IMR-90 (cell line): ENCODE results near the gene HSPA6. TPM values are rescaled to one million over a fixed set of nuclear protein-coding genes. Genes with fewer than 3 reads are reported as not detected.

ENCODE experiments used
- ATAC-seq: fragments of 200-7000 bp; cut with Tn5 transposase; 2 replicates; pipeline ENCODE4 v1.9.1; 2020; ENCODE audit warnings: low read depth, mild to moderate bottlenecking, moderate library complexity
- BruUV-seq: library from RNA; stranded (reverse); fragments of 400-500 nt; replicated peaks from 2 replicates; lab custom pipeline; 2021; lab: Mats Ljungman, UMichigan
- CTCF ChIA-PET: fragments of 300-600 bp; formaldehyde crosslinking; extraction: SDS; loops from one replicate; lab custom pipeline; 2021; ENCODE audit warnings: antibody characterized with exemption; lab: Yijun Ruan, JAX
- POLR2A ChIA-PET: fragments of 300-600 bp; sonication (Branson Sonifier 250); formaldehyde crosslinking; loops from one replicate; lab custom pipeline; 2022; ENCODE audit warnings: antibody characterized with exemption; ENCODE audit not compliant: unreplicated experiment; lab: Charles Lee
- DNase-seq: peaks from one replicate; pipeline ENCODE4 v3.0.0; 2013
- H2AFZ ChIP-seq: replicated peaks from 2 replicates; pipeline ENCODE3; 2013; ENCODE audit warnings: low read length, mild to moderate bottlenecking; ENCODE audit not compliant: poor library complexity
- H2AK5ac ChIP-seq: 2 replicates; pipeline ENCODE4 v1.6.1; 2013; ENCODE audit warnings: low read depth, low read length, inconsistent platforms
- H2AK9ac ChIP-seq: replicated peaks from 2 replicates; pipeline ENCODE3; 2013; ENCODE audit warnings: mild to moderate bottlenecking, low read depth, low read length, moderate library complexity; ENCODE audit not compliant: poor library complexity
- H2BK120ac ChIP-seq: 2 replicates; pipeline ENCODE4 v1.6.1; 2013; ENCODE audit warnings: low read depth, low read length, inconsistent platforms
- H2BK15ac ChIP-seq: 3 replicates; pipeline ENCODE4 v1.6.1; 2013; ENCODE audit warnings: low read depth, low read length, inconsistent platforms
- H2BK20ac ChIP-seq: 2 replicates; pipeline ENCODE4 v1.6.1; 2013; ENCODE audit warnings: low read depth, mild to moderate bottlenecking, inconsistent platforms, low read length, moderate library complexity
- H2BK5ac ChIP-seq: 2 replicates; pipeline ENCODE4 v1.6.1; 2013; ENCODE audit warnings: mild to moderate bottlenecking, low read depth, low read length, inconsistent platforms; ENCODE audit not compliant: poor library complexity, severe bottlenecking
- H3K14ac ChIP-seq: replicated peaks from 2 replicates; pipeline ENCODE4 v1.6.1; 2013; ENCODE audit warnings: low read depth, low read length, inconsistent platforms
- H3K18ac ChIP-seq: 2 replicates; pipeline ENCODE4 v1.6.1; 2013; ENCODE audit warnings: low read depth, low read length, control low read depth
- H3K23ac ChIP-seq: 2 replicates; pipeline ENCODE4 v1.6.1; 2013; ENCODE audit warnings: low read depth, low read length, inconsistent platforms
- H3K27ac ChIP-seq: 2 replicates; pipeline ENCODE4 v1.5.1; 2013; ENCODE audit warnings: mild to moderate bottlenecking, control low read depth, low read length; ENCODE audit not compliant: insufficient read depth
- H3K27me3 ChIP-seq: 2 replicates; pipeline ENCODE4 v1.6.1; 2013; ENCODE audit warnings: low read length; ENCODE audit not compliant: control insufficient read depth, insufficient read depth
- H3K36me3 ChIP-seq: 2 replicates; pipeline ENCODE4 v1.6.1; 2013; ENCODE audit warnings: low read length, mixed read lengths; ENCODE audit not compliant: control insufficient read depth, insufficient read depth
- H3K4ac ChIP-seq: 2 replicates; pipeline ENCODE4 v1.6.1; 2013; ENCODE audit warnings: low read depth, low read length, inconsistent platforms
- H3K4me1 ChIP-seq: 2 replicates; pipeline ENCODE4 v1.6.1; 2013; ENCODE audit warnings: low read length, mixed read lengths; ENCODE audit not compliant: control insufficient read depth, insufficient read depth
- H3K4me2 ChIP-seq: 2 replicates; pipeline ENCODE4 v1.6.1; 2013; ENCODE audit warnings: low read depth, mild to moderate bottlenecking, control low read depth, low read length, moderate library complexity
- H3K4me3 ChIP-seq: 2 replicates; pipeline ENCODE4 v1.5.1; 2013; ENCODE audit warnings: low read depth, mild to moderate bottlenecking, control low read depth, low read length, moderate library complexity; ENCODE audit not compliant: insufficient read depth
- H3K56ac ChIP-seq: 2 replicates; pipeline ENCODE4 v1.6.1; 2013; ENCODE audit warnings: low read length, inconsistent platforms; ENCODE audit not compliant: insufficient read depth; ENCODE audit errors: extremely low read depth
- H3K79me1 ChIP-seq, 2 experiments: 2 replicates each; pipeline ENCODE4 v1.6.1; 2013; ENCODE audit warnings: low read length in 2 of 2, inconsistent platforms in 1 of 2, low read depth in 1 of 2
- H3K9ac ChIP-seq: 2 replicates; pipeline ENCODE4 v1.6.1; 2013; ENCODE audit warnings: low read depth, low read length, control low read depth
- H3K9me1 ChIP-seq: 2 replicates; pipeline ENCODE4 v1.6.1; 2013; ENCODE audit warnings: low read length, inconsistent platforms; ENCODE audit not compliant: insufficient read depth
- H3K9me3 ChIP-seq: 2 replicates; pipeline ENCODE4 v1.6.1; 2013; ENCODE audit warnings: low read length; ENCODE audit not compliant: control insufficient read depth, insufficient read depth
- H4K20me1 ChIP-seq: 2 replicates; pipeline ENCODE4 v1.6.1; 2013; ENCODE audit warnings: low read length, inconsistent platforms; ENCODE audit not compliant: insufficient read depth
- H4K5ac ChIP-seq: 2 replicates; pipeline ENCODE4 v1.6.1; 2013; ENCODE audit warnings: mild to moderate bottlenecking, low read depth, low read length, control low read depth
- H4K8ac ChIP-seq, 2 experiments: 2 replicates each; pipeline ENCODE4 v1.6.1; 2013; ENCODE audit warnings: low read depth in 2 of 2, low read length in 2 of 2, control low read depth in 1 of 2, inconsistent platforms in 1 of 2
- H4K91ac ChIP-seq: 2 replicates; pipeline ENCODE4 v1.6.1; 2013; ENCODE audit warnings: low read depth, low read length, inconsistent platforms; ENCODE audit not compliant: insufficient read depth
- BHLHE40 ChIP-seq: fragments of 150-350 bp; IDR thresholded peaks from 2 replicates; pipeline ENCODE4 v1.6.1; 2016; ENCODE audit warnings: mild to moderate bottlenecking, low read depth, low read length
- CEBPB ChIP-seq: IDR thresholded peaks from 2 replicates; pipeline ENCODE4 v1.6.1; 2012; ENCODE audit warnings: low read depth, low read length, improper control_type of control experiment
- CHD1 ChIP-seq: IDR thresholded peaks from 2 replicates; pipeline ENCODE4 v1.6.1; 2012; ENCODE audit warnings: low read depth, low read length, improper control_type of control experiment
- FOS ChIP-seq: fragments of 150-350 bp; IDR thresholded peaks from 2 replicates; pipeline ENCODE4 v1.6.1; 2016; ENCODE audit warnings: low read depth, low read length
- MAFK ChIP-seq: IDR thresholded peaks from 2 replicates; pipeline ENCODE4 v1.6.1; 2012; ENCODE audit warnings: low read depth, low read length, improper control_type of control experiment
- MAZ ChIP-seq: IDR thresholded peaks from 2 replicates; pipeline ENCODE4 v1.6.1; 2012; ENCODE audit warnings: low read depth, mild to moderate bottlenecking, low read length, improper control_type of control experiment, moderate library complexity, borderline replicate concordance
- MXI1 ChIP-seq: IDR thresholded peaks from 2 replicates; pipeline ENCODE4 v1.6.1; 2012; ENCODE audit warnings: low read depth, mild to moderate bottlenecking, low read length, moderate library complexity, borderline replicate concordance
- NFE2L2 ChIP-seq: fragments of 150-350 bp; IDR thresholded peaks from 2 replicates; pipeline ENCODE4 v1.6.1; 2016; ENCODE audit warnings: low read depth, mild to moderate bottlenecking, low read length
- POLR2A ChIP-seq: IDR thresholded peaks from 2 replicates; pipeline ENCODE4 v1.6.1; 2012; ENCODE audit warnings: mild to moderate bottlenecking, low read depth, low read length
- RAD21 ChIP-seq: IDR thresholded peaks from 2 replicates; pipeline ENCODE4 v1.6.1; 2012; ENCODE audit warnings: low read length, improper control_type of control experiment
- RCOR1 ChIP-seq: IDR thresholded peaks from 2 replicates; pipeline ENCODE4 v1.6.1; 2012; ENCODE audit warnings: mild to moderate bottlenecking, low read length, improper control_type of control experiment; ENCODE audit not compliant: insufficient replicate concordance
- RFX5 ChIP-seq: IDR thresholded peaks from 2 replicates; pipeline ENCODE4 v1.8.0; 2012; ENCODE audit warnings: low read depth, mild to moderate bottlenecking, low read length, moderate library complexity
- SMC3 ChIP-seq: fragments of 150-350 bp; IDR thresholded peaks from 2 replicates; pipeline ENCODE4 v1.6.1; 2016; ENCODE audit warnings: low read depth, mild to moderate bottlenecking, antibody characterized with exemption, low read length, moderate library complexity
- WGBS, 2 experiments: methylation state at CpG; one replicate each; pipeline versions ENCODE4 v1.1.5 to v1.1.7; 2013; ENCODE audit warnings: missing lambda C conversion rate in 2 of 2; ENCODE audit not compliant: insufficient read length in 1 of 2; ENCODE audit errors: extremely low coverage in 2 of 2; 5-methylcytosine and 5-hydroxymethylcytosine counted together
- dilution Hi-C: fragments of 300-500 bp; cut with HindIII; formaldehyde crosslinking; loops from one replicate; pipeline ENCODE4 v1.14.3; 2018; ENCODE audit warnings: low sequenced_read_pairs; ENCODE audit not compliant: unreplicated experiment
- in situ Hi-C: fragments of 300-500 bp; cut with MboI; formaldehyde crosslinking; loops from 3 replicates; pipeline ENCODE4 v1.14.3; 2019; ENCODE audit warnings: low sequenced_read_pairs, inconsistent platforms, mixed read lengths
- intact Hi-C: fragments of 100-400 bp; cut with micrococcal nuclease; formaldehyde crosslinking; loops from 2 replicates; pipeline ENCODE4 v1.10.0; 2022
- polyA plus RNA-seq, 3 experiments: library from polyadenylated mRNA; depleted of rRNA; stranded (reverse); fragments of >200 nt; gene quantifications; 2 replicates each; pipeline ENCODE4 v1.2.3, GENCODE V29; 2012; ENCODE audit warnings: low replicate concordance in 1 of 3
- total RNA-seq: library from RNA; depleted of rRNA; stranded (reverse); fragments of >200 nt; gene quantifications from 2 replicates; pipeline ENCODE4 v1.2.3, GENCODE V29; 2012
- TF ChIP-seq, protein P1 (sequence below): fragments of 150-350 bp; IDR thresholded peaks from 2 replicates; pipeline ENCODE4 v1.6.1; 2017; ENCODE audit warnings: mild to moderate bottlenecking, antibody characterized with exemption, low read length, low read depth
- TF ChIP-seq, protein P2 (sequence below): fragments of 150-350 bp; IDR thresholded peaks from 2 replicates; pipeline ENCODE4 v1.6.1; 2016; ENCODE audit warnings: low read depth, mild to moderate bottlenecking, low read length, moderate library complexity, borderline replicate concordance
- TF ChIP-seq, protein P3 (sequence below): conservative IDR thresholded peaks from 2 replicates; pipeline ENCODE4 v1.5.1; 2012; ENCODE audit warnings: mild to moderate bottlenecking, low read depth, low read length, improper control_type of control experiment

HSPA6 gene
- total and polyA plus RNA-seq, 2 of the 4 experiments (the other 2 are of a cell fraction): 0.54 to 0.67 TPM

DNA sequence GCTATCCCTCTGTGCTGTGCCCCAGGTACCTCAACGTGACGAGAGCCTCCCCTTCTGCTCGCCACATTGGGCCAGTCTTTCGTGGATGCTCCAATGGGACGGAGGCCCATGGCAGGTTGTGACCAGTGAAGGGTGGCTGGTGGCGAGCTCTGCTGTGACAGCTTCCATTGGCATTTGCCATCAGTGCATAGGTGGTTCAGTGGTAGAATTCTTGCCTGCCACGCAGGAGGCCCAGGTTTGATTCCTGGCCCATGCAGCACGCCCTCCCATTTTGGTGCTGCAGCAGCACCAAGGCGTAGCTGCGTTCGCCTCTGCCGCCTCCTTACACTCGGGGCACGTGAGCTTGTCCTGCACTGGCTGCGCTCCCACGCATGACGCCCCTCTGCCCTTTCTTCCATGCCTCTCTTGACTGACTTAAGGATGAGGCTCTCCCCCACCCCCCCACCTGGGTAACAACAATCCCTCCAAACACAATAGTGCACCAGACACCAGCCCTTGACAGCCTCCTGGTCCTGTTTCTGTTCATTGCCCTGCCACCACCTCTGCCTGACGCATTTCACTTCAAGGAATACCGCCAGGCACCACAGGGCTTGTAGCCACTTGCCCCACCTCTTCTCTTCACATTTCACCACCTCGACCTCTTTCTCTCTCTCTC lies 43.8 kb upstream of the HSPA6 start:
- Histone ChIP-seq H3K4me3 (no peak overlapping the region), H3K9me3 (no peaks in the 10 kb centered on the region), H3K79me1 (no peaks in the 10 kb centered on the region), H3K4ac (no peak overlapping the region), H4K91ac (no peak overlapping the region), H3K9me1 (no peaks in the 10 kb centered on the region), H2BK20ac (no peak overlapping the region), H3K18ac (no peak overlapping the region), H2AK9ac (no peak overlapping the region), H3K9ac (no peak overlapping the region), H4K20me1 (no peaks in the 10 kb centered on the region), H2AK5ac (no peak overlapping the region), H3K36me3 (no peaks in the 10 kb centered on the region), H2BK15ac (no peak overlapping the region), H3K4me2 (no peak overlapping the region), H2AFZ (no peak overlapping the region), H3K4me1 (no peaks in the 10 kb centered on the region), H3K27me3 (peaks cover 10% of the 10 kb centered on the region), H3K27ac (no peak overlapping the region), H4K5ac (no peak overlapping the region), H4K8ac (no peak overlapping the region), H3K56ac (no peak overlapping the region), H3K14ac (no peak overlapping the region), H2BK120ac (no peak overlapping the region), H3K23ac (no peak overlapping the region), H2BK5ac (no peak overlapping the region)
- TF ChIP-seq CEBPB (no peak), RCOR1 (no peak), SMC3 (no peak), MAFK (no peak), MXI1 (no peak), MAZ (no peak), POLR2A (no peak), FOS (no peak), CHD1 (no peak), NFE2L2 (no peak), BHLHE40 (no peak), RFX5 (no peak), RAD21 (no peak)
- TF ChIP-seq, protein P1, sequence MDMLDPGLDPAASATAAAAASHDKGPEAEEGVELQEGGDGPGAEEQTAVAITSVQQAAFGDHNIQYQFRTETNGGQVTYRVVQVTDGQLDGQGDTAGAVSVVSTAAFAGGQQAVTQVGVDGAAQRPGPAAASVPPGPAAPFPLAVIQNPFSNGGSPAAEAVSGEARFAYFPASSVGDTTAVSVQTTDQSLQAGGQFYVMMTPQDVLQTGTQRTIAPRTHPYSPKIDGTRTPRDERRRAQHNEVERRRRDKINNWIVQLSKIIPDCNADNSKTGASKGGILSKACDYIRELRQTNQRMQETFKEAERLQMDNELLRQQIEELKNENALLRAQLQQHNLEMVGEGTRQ: no peak
- TF ChIP-seq, protein P2, sequence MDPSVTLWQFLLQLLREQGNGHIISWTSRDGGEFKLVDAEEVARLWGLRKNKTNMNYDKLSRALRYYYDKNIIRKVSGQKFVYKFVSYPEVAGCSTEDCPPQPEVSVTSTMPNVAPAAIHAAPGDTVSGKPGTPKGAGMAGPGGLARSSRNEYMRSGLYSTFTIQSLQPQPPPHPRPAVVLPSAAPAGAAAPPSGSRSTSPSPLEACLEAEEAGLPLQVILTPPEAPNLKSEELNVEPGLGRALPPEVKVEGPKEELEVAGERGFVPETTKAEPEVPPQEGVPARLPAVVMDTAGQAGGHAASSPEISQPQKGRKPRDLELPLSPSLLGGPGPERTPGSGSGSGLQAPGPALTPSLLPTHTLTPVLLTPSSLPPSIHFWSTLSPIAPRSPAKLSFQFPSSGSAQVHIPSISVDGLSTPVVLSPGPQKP: no peak
- TF ChIP-seq, protein P3, sequence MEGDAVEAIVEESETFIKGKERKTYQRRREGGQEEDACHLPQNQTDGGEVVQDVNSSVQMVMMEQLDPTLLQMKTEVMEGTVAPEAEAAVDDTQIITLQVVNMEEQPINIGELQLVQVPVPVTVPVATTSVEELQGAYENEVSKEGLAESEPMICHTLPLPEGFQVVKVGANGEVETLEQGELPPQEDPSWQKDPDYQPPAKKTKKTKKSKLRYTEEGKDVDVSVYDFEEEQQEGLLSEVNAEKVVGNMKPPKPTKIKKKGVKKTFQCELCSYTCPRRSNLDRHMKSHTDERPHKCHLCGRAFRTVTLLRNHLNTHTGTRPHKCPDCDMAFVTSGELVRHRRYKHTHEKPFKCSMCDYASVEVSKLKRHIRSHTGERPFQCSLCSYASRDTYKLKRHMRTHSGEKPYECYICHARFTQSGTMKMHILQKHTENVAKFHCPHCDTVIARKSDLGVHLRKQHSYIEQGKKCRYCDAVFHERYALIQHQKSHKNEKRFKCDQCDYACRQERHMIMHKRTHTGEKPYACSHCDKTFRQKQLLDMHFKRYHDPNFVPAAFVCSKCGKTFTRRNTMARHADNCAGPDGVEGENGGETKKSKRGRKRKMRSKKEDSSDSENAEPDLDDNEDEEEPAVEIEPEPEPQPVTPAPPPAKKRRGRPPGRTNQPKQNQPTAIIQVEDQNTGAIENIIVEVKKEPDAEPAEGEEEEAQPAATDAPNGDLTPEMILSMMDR: no peak
- no TSS peak for BruUV-seq
- dilution Hi-C loops (no loop called here), intact Hi-C loops (no loop called here), in situ Hi-C loops (loop anchor here (10.0 kb wide), 1 partner anchor 264 kb away; the partner anchor contains the start of gene DUSP12)
- CTCF ChIA-PET: no interaction called here
- DNase-seq (no peak), ATAC-seq (no peak)
- POLR2A ChIA-PET: no interaction called here
- 69% methylated on average over 20 of the region's 20 CpGs; no CpG with 5 or more reads in 1 of the 2 experiments for WGBS, 2 experiments
